ENCODE results near the gene ENOX2. TPM values are rescaled to one million over a fixed set of nuclear protein-coding genes. Genes with fewer than 3 reads are reported as not detected.

ENOX2 gene
- total and polyA plus RNA-seq, 8 donors: 2.6 to 12.1 (median 7.3) TPM

DNA sequence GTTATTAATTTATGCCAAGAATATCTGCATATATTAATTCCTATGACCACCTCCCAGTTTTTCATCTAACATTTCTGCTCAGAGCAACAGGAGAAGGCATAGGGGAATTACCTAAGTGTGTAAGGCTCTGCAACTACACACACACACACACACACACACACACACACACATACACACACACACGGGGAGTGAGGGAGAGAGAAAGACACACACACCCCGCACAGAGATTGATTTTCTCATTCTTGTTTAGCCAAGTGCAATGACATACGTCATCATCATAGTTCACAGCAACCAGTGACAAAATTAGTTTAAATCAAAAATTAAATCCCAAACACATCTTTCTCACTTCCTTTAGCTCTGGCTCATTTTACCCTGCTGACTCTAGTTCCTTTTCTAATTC is 298.1 kb downstream of the ENOX2 start:
- no peaks in the 10 kb centered on the region for H3K36me3 ChIP-seq
- H3K9me3 ChIP-seq: no peaks in the 10 kb centered on the region
- H3K4me3 ChIP-seq: no peak overlapping the region
- WGBS, 5 donors: 47 to 69% (median 62%) methylated on average over 3 of the region's 3 CpGs
- no peak overlapping the region for H3K27ac ChIP-seq
- TF ChIP-seq POLR2A (IDR thresholded peaks at IDR 0.05): no peak
- TF ChIP-seq POLR2AphosphoS5 (IDR thresholded peaks at IDR 0.05): no peak
- TF ChIP-seq EP300 (IDR thresholded peaks at IDR 0.05): no peak
- TF ChIP-seq CTCF (IDR thresholded peaks at IDR 0.05): no peak
- DNase-seq: no peak
- intact Hi-C loops (cut with DNase I; ENCODE audit: low total_unique reads): no loop called here
- no peaks in the 10 kb centered on the region for H3K4me1 ChIP-seq
- H3K27me3 ChIP-seq: peaks cover 0 to 3% (median 0%) of the 10 kb centered on the region in 3 donors

GRCh38 chrX:130594453-130594916 is 308.5 kb downstream of the ENOX2 start:
- Histone ChIP-seq H3K36me3 (no peaks in the 10 kb centered on the region), H3K4me3 (no peak overlapping the region), H3K4me1 (no peaks in the 10 kb centered on the region), H3K9me3 (no peaks in the 10 kb centered on the region), H3K27me3 (peaks cover 0 to 4% (median 0%) of the 10 kb centered on the region in 3 donors), H3K27ac (no peak overlapping the region)
- TF ChIP-seq POLR2A (IDR thresholded peaks at IDR 0.05): no peak
- TF ChIP-seq EP300 (IDR thresholded peaks at IDR 0.05): no peak
- DNase-seq: peak in 1 of 2 donors; percentile 30
- intact Hi-C loops (cut with DNase I; ENCODE audit: low total_unique reads): no loop called here
- WGBS, 5 donors: 20 to 47% (median 34%) methylated on average over 9 of the region's 9 CpGs

- WGBS, 5 donors: 80 to 93% (median 84%) methylated on average over 9 of the region's 9 CpGs
- H3K4me1 ChIP-seq: no peaks in the 10 kb centered on the region
Measured at GRCh38 chrX:130593911-130594310, 309.1 kb downstream of the ENOX2 start.

GRCh38 chrX:130592204-130592603 is 310.8 kb downstream of the ENOX2 start:
- H3K27me3 ChIP-seq: peaks cover 0 to 4% (median 0%) of the 10 kb centered on the region in 3 donors
- H3K9me3 ChIP-seq: no peaks in the 10 kb centered on the region
- no peak overlapping the region for H3K27ac ChIP-seq
- no peak for DNase-seq
- TF ChIP-seq POLR2A (IDR thresholded peaks at IDR 0.05) (no peak), CTCF (IDR thresholded peaks at IDR 0.05) (no peak), EP300 (IDR thresholded peaks at IDR 0.05) (no peak), POLR2AphosphoS5 (IDR thresholded peaks at IDR 0.05) (no peak)
- 75 to 100% (median 85%) methylated on average over 1 of the region's 1 CpG for WGBS, 5 donors
- H3K36me3 ChIP-seq: no peaks in the 10 kb centered on the region
- intact Hi-C loops (cut with DNase I; ENCODE audit: low total_unique reads): no loop called here
- no peaks in the 10 kb centered on the region for H3K4me1 ChIP-seq
- H3K4me3 ChIP-seq: no peak overlapping the region

More at GRCh38 chrX:130593911-130594310, 309.1 kb downstream of the ENOX2 start:
- TF ChIP-seq EP300 (IDR thresholded peaks at IDR 0.05): no peak
- no peak for TF ChIP-seq CTCF (IDR thresholded peaks at IDR 0.05)
- no peak for TF ChIP-seq POLR2A (IDR thresholded peaks at IDR 0.05)
- TF ChIP-seq POLR2AphosphoS5 (IDR thresholded peaks at IDR 0.05): no peak
- Histone ChIP-seq H3K27ac (no peak overlapping the region), H3K27me3 (peaks cover 0 to 4% (median 0%) of the 10 kb centered on the region in 3 donors), H3K4me3 (no peak overlapping the region), H3K36me3 (no peaks in the 10 kb centered on the region), H3K9me3 (no peaks in the 10 kb centered on the region)
- DNase-seq: no peak
- intact Hi-C loops (cut with DNase I; ENCODE audit: low total_unique reads): no loop called here

DNA sequence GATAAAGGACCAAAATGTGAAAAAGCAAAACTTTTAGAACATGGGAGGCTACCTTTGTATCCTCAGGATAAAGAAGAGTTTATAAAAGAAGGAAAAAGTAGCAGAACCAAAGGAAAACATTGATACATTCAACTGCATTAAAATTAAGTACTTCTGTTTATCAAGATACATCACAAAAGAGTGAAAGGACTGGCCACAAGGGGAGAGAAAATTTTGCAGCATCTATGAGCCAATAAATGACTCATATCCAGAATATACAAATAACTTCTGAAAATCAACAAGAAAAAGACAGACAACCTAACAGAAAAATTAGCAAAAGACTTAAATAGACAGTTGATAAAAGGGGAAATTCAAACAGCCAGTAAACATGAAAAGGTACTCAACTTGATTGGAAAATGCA is 324.1 kb downstream of the ENOX2 start:
- Histone ChIP-seq H3K4me1 (no peaks in the 10 kb centered on the region), H3K4me3 (no peak overlapping the region), H3K27ac (no peak overlapping the region), H3K36me3 (no peaks in the 10 kb centered on the region), H3K9me3 (no peaks in the 10 kb centered on the region), H3K27me3 (no peaks in the 10 kb centered on the region)
- intact Hi-C loops (cut with DNase I; ENCODE audit: low total_unique reads): no loop called here
- DNase-seq: no peak
- TF ChIP-seq POLR2A (IDR thresholded peaks at IDR 0.05) (no peak), POLR2AphosphoS5 (IDR thresholded peaks at IDR 0.05) (no peak), EP300 (IDR thresholded peaks at IDR 0.05) (no peak), CTCF (IDR thresholded peaks at IDR 0.05) (no peak)

Data from stomach (tissue), 9 donors.